Spinal cord (tissue), 10 donors: ENCODE results near the gene THOC6. TPM values are rescaled to one million over a fixed set of nuclear protein-coding genes. Genes with fewer than 3 reads are reported as not detected.

Experiments used
- DNase-seq, 6 donors: peaks; one replicate each; pipeline versions ENCODE4 v3.0.0 to v3.0.0-alpha.2; 2013 to 2015; ENCODE audit warnings: low spot score in 6 of 6, low read depth in 4 of 6
- H3K27ac ChIP-seq: one replicate; pipeline ENCODE4 v1.5.1; 2013; ENCODE audit warnings: low read depth, low read length, control low read depth
- H3K27me3 ChIP-seq: one replicate; pipeline ENCODE4 v1.6.1; 2013; ENCODE audit warnings: low read length; ENCODE audit not compliant: control insufficient read depth, insufficient read depth
- H3K36me3 ChIP-seq: one replicate; pipeline ENCODE4 v1.6.1; 2013; ENCODE audit warnings: low read length; ENCODE audit not compliant: control insufficient read depth, insufficient read depth
- H3K4me1 ChIP-seq: one replicate; pipeline ENCODE4 v1.6.1; 2013; ENCODE audit warnings: low read length; ENCODE audit not compliant: control insufficient read depth, insufficient read depth
- H3K4me3 ChIP-seq: one replicate; pipeline ENCODE4 v1.5.1; 2013; ENCODE audit warnings: low read depth, low read length, control low read depth
- H3K9me3 ChIP-seq: one replicate; pipeline ENCODE4 v1.6.1; 2013; ENCODE audit warnings: low read length; ENCODE audit not compliant: control insufficient read depth, insufficient read depth
- WGBS: methylation state at CpG from one replicate; pipeline ENCODE4 v1.1.5; 2013; ENCODE audit warnings: missing lambda C conversion rate; ENCODE audit not compliant: insufficient coverage; 5-methylcytosine and 5-hydroxymethylcytosine counted together
- polyA plus RNA-seq, 2 donors: library from polyadenylated mRNA; unstranded; fragments of 120-200 nt; gene quantifications; one replicate each; pipeline ENCODE4 v1.2.1, GENCODE V29; 2013; ENCODE audit not compliant: insufficient read length in 2 of 2
- total RNA-seq, 2 donors: library from RNA; depleted of rRNA in 1 of 2; stranded (reverse); fragments of 120-200 nt in 1 of 2; fragments of >200 nt in 1 of 2; gene quantifications; one replicate each; pipeline versions ENCODE4 v1.2.3 to v1.2.4, GENCODE V29; 2013 to 2014
- donor health status: healthy.

The THOC6 gene
- total and polyA plus RNA-seq, 4 donors, result 7.2 to 18.7 (median 14.6) TPM

DNA sequence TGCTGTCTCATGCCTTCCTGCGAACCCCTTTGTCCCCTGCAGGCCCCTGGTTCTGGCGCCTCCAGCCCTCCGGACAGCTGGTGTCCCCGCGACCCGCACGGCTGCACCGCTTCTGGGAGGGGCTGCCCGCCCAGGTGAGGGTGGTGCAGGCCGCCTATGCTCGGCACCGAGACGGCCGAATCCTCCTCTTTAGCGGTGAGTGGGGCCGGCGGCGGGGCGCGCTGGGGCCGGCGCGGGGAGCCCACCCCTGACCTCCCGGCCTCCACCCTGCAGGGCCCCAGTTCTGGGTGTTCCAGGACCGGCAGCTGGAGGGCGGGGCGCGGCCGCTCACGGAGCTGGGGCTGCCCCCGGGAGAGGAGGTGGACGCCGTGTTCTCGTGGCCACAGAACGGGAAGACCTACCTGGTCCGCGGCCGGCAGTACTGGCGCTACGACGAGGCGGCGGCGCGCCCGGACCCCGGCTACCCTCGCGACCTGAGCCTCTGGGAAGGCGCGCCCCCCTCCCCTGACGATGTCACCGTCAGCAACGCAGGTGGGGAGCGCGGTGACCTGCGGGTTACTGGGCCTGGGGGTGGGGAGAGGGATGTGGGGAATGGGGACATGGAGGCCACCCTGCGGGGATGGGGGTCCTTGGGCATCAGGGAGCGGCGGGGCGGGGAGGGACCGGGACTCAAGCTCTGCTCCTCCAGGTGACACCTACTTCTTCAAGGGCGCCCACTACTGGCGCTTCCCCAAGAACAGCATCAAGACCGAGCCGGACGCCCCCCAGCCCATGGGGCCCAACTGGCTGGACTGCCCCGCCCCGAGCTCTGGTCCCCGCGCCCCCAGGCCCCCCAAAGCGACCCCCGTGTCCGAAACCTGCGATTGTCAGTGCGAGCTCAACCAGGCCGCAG is 34.5 kb downstream of the THOC6 start:
- peak overlapping the region; percentile 69 for H3K4me3 ChIP-seq
- H3K4me1 ChIP-seq, result peaks cover 22% of the 10 kb centered on the region
- no peaks in the 10 kb centered on the region for H3K27me3 ChIP-seq
- 4% methylated on average over 71 of the region's 77 CpGs for WGBS
- peak in 4 of 6 donors; percentile 20 to 86 (median 54) for DNase-seq
- peaks cover 29% of the 10 kb centered on the region for H3K36me3 ChIP-seq
- H3K9me3 ChIP-seq, result no peaks in the 10 kb centered on the region
- H3K27ac ChIP-seq, result peak overlapping the region; percentile 15

GRCh38 chr16:3059041-3059722 is 35.3 kb downstream of the THOC6 start:
- Histone ChIP-seq H3K36me3 (peaks cover 23% of the 10 kb centered on the region), H3K4me3 (peak overlapping the region; percentile 69), H3K27ac (peak overlapping the region; percentile 52), H3K9me3 (no peaks in the 10 kb centered on the region), H3K27me3 (no peaks in the 10 kb centered on the region), H3K4me1 (peaks cover 22% of the 10 kb centered on the region)
- WGBS, result under 1% methylated on average over 64 of the region's 67 CpGs
- DNase-seq, result peak; percentile 54 to 96 (median 83)

DNA sequence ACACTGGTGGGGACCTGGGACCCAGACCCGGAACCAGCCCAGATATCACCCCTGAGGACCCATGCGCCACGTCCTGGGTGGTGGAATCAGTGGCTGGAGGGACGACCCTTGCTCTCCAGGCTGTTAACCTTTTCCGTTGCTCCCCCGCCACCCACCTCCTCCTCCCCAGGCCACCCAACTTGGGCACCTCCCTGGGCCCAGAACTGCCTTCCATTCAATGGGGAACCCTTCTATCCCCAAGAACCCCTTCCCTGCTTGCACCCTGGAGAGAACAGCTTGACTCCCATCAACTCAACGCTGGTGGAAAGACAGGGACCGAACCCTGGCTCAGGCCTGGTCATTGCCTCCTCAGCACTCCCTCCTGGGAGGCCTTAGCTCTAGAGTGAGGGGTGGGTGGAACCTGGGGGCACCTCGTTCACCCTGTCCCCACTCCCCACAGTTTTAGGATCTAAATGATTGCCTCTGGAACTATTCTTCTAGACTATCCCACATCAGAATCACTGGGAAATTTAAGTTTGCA is 35.9 kb downstream of the THOC6 start:
- H3K27ac ChIP-seq, result peak overlapping the region; percentile 52
- H3K4me1 ChIP-seq, result peaks cover 22% of the 10 kb centered on the region
- H3K27me3 ChIP-seq, result no peaks in the 10 kb centered on the region
- peak overlapping the region; percentile 63 for H3K4me3 ChIP-seq
- DNase-seq, result no peak
- WGBS, result 73% methylated on average over 3 of the region's 9 CpGs
- H3K36me3 ChIP-seq, result peaks cover 20% of the 10 kb centered on the region
- H3K9me3 ChIP-seq, result no peaks in the 10 kb centered on the region

DNA sequence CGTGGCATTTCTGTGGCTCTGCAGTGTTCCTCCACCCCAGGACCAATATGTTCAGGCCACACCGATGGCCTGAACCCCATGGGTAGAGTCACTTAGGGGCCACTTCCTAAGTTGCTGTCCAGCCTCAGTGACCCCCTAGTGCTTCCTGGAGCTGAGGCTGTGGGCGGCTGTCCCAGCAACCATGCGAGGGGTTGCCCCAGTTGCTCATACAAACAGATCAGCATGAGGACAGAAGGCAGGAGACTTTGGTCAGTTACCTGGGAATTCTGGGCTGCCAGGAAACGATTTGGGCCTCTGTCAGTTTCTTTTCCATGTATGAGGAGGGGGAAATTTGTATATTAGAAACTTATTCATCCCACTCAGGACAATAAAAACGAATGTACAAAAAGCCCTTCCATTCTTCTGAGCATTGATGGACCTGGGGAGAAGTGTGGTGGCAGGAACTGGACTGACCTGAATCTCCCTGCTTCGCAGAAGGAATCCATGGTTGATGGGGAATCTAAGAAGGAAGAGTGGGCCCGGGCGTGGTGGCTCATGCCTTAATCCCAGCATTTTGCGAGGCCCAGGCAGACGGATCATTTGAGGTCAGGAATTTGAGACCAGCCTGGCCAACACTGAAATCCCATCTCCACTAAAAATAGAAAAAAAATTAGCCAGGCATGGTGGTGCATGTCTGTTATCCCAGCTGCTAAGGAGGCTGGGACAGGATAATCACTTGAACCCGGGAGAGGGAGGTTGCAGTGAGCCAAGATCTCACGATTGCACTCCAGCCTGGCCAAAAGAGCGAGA is 36.7 kb downstream of the THOC6 start:
- Histone ChIP-seq H3K27ac (no peak overlapping the region), H3K27me3 (no peaks in the 10 kb centered on the region), H3K4me1 (peaks cover 22% of the 10 kb centered on the region), H3K4me3 (no peak overlapping the region), H3K36me3 (peaks cover 16% of the 10 kb centered on the region), H3K9me3 (no peaks in the 10 kb centered on the region)
- DNase-seq, result no peak
- WGBS, result 88% methylated on average over 10 of the region's 14 CpGs

DNA sequence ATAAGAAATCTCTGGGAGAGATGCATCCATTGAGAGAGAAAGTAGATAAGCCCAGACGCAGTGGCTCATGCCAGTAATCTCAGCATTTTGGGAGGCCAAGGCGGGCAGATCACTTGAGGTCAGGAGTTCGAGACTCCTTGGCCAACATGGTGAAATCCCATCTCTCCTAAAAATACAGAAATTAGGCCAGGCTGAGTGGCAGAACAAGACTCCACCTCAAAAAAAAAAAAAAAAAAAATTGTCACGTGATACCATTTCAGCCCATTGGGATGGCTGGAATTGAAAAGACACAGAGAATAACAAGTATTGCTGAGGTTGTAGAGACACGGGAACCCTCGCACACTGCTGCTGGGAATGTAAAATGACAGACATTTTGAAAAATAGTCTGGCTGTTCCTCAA is 38.7 kb downstream of the THOC6 start:
- no peak for DNase-seq
- WGBS, result 100% methylated on average over 2 of the region's 6 CpGs
- Histone ChIP-seq H3K36me3 (no peaks in the 10 kb centered on the region), H3K4me3 (no peak overlapping the region), H3K27ac (no peak overlapping the region), H3K9me3 (no peaks in the 10 kb centered on the region), H3K4me1 (peaks cover 21% of the 10 kb centered on the region), H3K27me3 (no peaks in the 10 kb centered on the region)

- Histone ChIP-seq H3K27ac (no peak overlapping the region), H3K4me1 (peaks cover 10% of the 10 kb centered on the region), H3K27me3 (no peaks in the 10 kb centered on the region), H3K36me3 (no peaks in the 10 kb centered on the region), H3K4me3 (no peak overlapping the region), H3K9me3 (no peaks in the 10 kb centered on the region)
- no peak for DNase-seq
- whole genome bisulfite sequencing, result 84% methylated on average over 5 of the region's 8 CpGs
These were observed 40.0 kb downstream of the THOC6 start for GRCh38 chr16:3063625-3064386.

DNA sequence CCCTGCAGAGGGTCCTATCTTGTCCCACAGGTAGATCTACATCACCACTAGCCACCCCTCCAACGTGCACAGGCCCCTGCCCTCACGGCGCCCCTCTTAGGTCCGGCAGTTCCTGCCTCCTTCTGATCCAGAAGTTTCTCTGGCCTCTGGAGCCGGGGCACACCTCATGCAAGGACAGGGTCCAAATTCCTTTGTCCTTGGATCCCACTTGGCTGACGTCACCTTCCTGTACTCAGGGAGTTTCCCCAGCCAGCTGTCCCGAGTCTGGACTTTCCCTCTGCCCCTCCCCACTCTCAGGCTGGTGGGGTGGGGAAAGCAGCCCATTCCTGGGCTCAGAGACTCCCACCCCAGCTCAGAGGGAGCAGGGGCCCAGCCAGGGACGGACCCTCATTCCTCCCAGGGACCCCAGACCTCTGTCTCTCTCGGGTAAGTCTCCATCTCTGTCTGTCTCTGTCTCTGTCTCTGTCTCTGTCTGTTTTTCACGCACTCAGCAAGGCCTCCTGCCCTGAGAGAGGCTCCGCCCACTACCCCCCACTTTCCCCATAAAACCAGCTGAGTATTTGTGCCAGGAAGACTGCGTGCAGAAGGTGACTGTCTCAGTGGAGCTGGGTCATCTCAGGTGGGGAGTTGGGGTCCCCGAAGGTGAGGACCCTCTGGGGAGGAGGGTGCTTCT is 41.4 kb downstream of the THOC6 start, which contains the start of gene IL32:
IL32 (plus strand) TSS at position 572 of the 673 bp plus-strand sequence. CDS start 172 bp downstream, outside the sequence.
- peaks cover 4% of the 10 kb centered on the region for H3K4me1 ChIP-seq
- no peaks in the 10 kb centered on the region for H3K36me3 ChIP-seq
- H3K9me3 ChIP-seq, result no peaks in the 10 kb centered on the region
- peak in 1 of 6 donors; percentile 34 for DNase-seq
- H3K27ac ChIP-seq, result no peak within 1 kb of the TSS
- 75% methylated on average over 9 of the region's 13 CpGs for WGBS
- H3K4me3 ChIP-seq, result no peak within 1 kb of the TSS
- H3K27me3 ChIP-seq, result no peaks in the 10 kb centered on the region

GRCh38 chr16:3065742-3066439 is 42.1 kb downstream of the THOC6 start:
- Histone ChIP-seq H3K9me3 (no peaks in the 10 kb centered on the region), H3K4me3 (no peak overlapping the region), H3K36me3 (no peaks in the 10 kb centered on the region), H3K27me3 (no peaks in the 10 kb centered on the region), H3K27ac (no peak overlapping the region), H3K4me1 (peaks cover 4% of the 10 kb centered on the region)
- no peak for DNase-seq
- 84% methylated on average over 25 of the region's 26 CpGs for WGBS
